ENCODE measurements around the gene PEX1.

The PEX1 gene

GRCh38 chr7:92523110-92523509, 5.2 kb downstream of the PEX1 start:
- Histone ChIP-seq H3K9me3 (ENCODE audit: insufficient read depth, low read depth, low read length) (no peaks in the 10 kb centered on the region), H3K9me2 (replicated peaks; ENCODE audit: low read depth, low read length) (no peaks in the 10 kb centered on the region), H3K4me3 (ENCODE audit: low read length, poor library complexity, severe bottlenecking) (no peak overlapping the region), H3F3A (ENCODE audit: low read depth) (no peaks in the 10 kb centered on the region), H2AFZ (ENCODE audit: low read length) (no peak overlapping the region), H3K4me2 (ENCODE audit: low read depth, low read length, poor library complexity, severe bottlenecking) (no peak overlapping the region), H3K79me2 (ENCODE audit: insufficient read depth, low read length) (peaks cover 38% of the 10 kb centered on the region), H3K9ac (ENCODE audit: low read depth, low read length, poor library complexity, severe bottlenecking) (no peak overlapping the region), H4K20me1 (ENCODE audit: insufficient read depth, low read length, poor library complexity, severe bottlenecking) (peaks cover 9% of the 10 kb centered on the region), H3K4me1 (ENCODE audit: insufficient read depth, low read length, poor library complexity, severe bottlenecking) (peaks cover 24% of the 10 kb centered on the region), H3K27me3 (ENCODE audit: insufficient read depth, low read length, poor library complexity, severe bottlenecking) (no peaks in the 10 kb centered on the region), H3K36me3 (ENCODE audit: insufficient read depth, low read length) (0 out of 2 replicates have a peak, but pooled peaks cover under 1% of the 10 kb centered on the region)
- TF ChIP-seq CTCF (conservative IDR thresholded peaks at IDR 0.05; ENCODE audit: low read length) (no peak), EZH2phosphoT487 (IDR thresholded peaks at IDR 0.05; ENCODE audit: borderline replicate concordance) (no peak)

- no peaks in the 10 kb centered on the region for H3K9me3 ChIP-seq (ENCODE audit: insufficient read depth, low read depth, low read length)
- H3K4me2 ChIP-seq (ENCODE audit: low read depth, low read length, poor library complexity, severe bottlenecking): no peak overlapping the region
- H3K27me3 ChIP-seq (ENCODE audit: insufficient read depth, low read length, poor library complexity, severe bottlenecking): no peaks in the 10 kb centered on the region
- peaks cover 8% of the 10 kb centered on the region; the same call in 1 of the 2 replicates for H3K79me2 ChIP-seq (ENCODE audit: insufficient read depth, low read length)
- no peak overlapping the region for H3K9ac ChIP-seq (ENCODE audit: low read depth, low read length, poor library complexity, severe bottlenecking)
- H3K4me1 ChIP-seq (ENCODE audit: insufficient read depth, low read length, poor library complexity, severe bottlenecking): peaks cover 2% of the 10 kb centered on the region
- peaks cover 2% of the 10 kb centered on the region for H4K20me1 ChIP-seq (ENCODE audit: insufficient read depth, low read length, poor library complexity, severe bottlenecking)
- H3K36me3 ChIP-seq (ENCODE audit: insufficient read depth, low read length): peaks cover 10% of the 10 kb centered on the region; the same call in 1 of the 2 replicates
- no peaks in the 10 kb centered on the region for H3K9me2 ChIP-seq (replicated peaks; ENCODE audit: low read depth, low read length)
- no peaks in the 10 kb centered on the region for H3F3A ChIP-seq (ENCODE audit: low read depth)
- no peak overlapping the region for H2AFZ ChIP-seq (ENCODE audit: low read length)
- TF ChIP-seq EZH2phosphoT487 (IDR thresholded peaks at IDR 0.05; ENCODE audit: borderline replicate concordance) (no peak), CTCF (conservative IDR thresholded peaks at IDR 0.05; ENCODE audit: low read length) (no peak)
- H3K4me3 ChIP-seq (ENCODE audit: low read length, poor library complexity, severe bottlenecking): no peak overlapping the region
These were observed 8.3 kb downstream of the PEX1 start for GRCh38 chr7:92520024-92520423.

- Histone ChIP-seq H3K9ac (ENCODE audit: low read depth, low read length, poor library complexity, severe bottlenecking) (no peak overlapping the region), H3K36me3 (ENCODE audit: insufficient read depth, low read length) (peaks cover 10% of the 10 kb centered on the region; the same call in 1 of the 2 replicates), H3K4me2 (ENCODE audit: low read depth, low read length, poor library complexity, severe bottlenecking) (no peak overlapping the region), H3F3A (ENCODE audit: low read depth) (no peaks in the 10 kb centered on the region), H3K4me1 (ENCODE audit: insufficient read depth, low read length, poor library complexity, severe bottlenecking) (no peaks in the 10 kb centered on the region), H4K20me1 (ENCODE audit: insufficient read depth, low read length, poor library complexity, severe bottlenecking) (no peaks in the 10 kb centered on the region), H3K4me3 (ENCODE audit: low read length, poor library complexity, severe bottlenecking) (no peak overlapping the region), H3K79me2 (ENCODE audit: insufficient read depth, low read length) (no peaks in the 10 kb centered on the region), H3K27me3 (ENCODE audit: insufficient read depth, low read length, poor library complexity, severe bottlenecking) (no peaks in the 10 kb centered on the region), H2AFZ (ENCODE audit: low read length) (no peak overlapping the region), H3K9me2 (replicated peaks; ENCODE audit: low read depth, low read length) (no peaks in the 10 kb centered on the region), H3K9me3 (ENCODE audit: insufficient read depth, low read depth, low read length) (no peaks in the 10 kb centered on the region)
- no peak for TF ChIP-seq EZH2phosphoT487 (IDR thresholded peaks at IDR 0.05; ENCODE audit: borderline replicate concordance)
- no peak for TF ChIP-seq CTCF (conservative IDR thresholded peaks at IDR 0.05; ENCODE audit: low read length)
These were observed 10.7 kb downstream of the PEX1 start for GRCh38 chr7:92517631-92518030.

Data from Loucy (cell line).